ENCODE results near the gene SH3YL1. TPM values are rescaled to one million over a fixed set of nuclear protein-coding genes. Genes with fewer than 3 reads are reported as not detected.

SH3YL1 gene
- total RNA-seq, 1 experiment from 2014 or later = 33.0 TPM

DNA sequence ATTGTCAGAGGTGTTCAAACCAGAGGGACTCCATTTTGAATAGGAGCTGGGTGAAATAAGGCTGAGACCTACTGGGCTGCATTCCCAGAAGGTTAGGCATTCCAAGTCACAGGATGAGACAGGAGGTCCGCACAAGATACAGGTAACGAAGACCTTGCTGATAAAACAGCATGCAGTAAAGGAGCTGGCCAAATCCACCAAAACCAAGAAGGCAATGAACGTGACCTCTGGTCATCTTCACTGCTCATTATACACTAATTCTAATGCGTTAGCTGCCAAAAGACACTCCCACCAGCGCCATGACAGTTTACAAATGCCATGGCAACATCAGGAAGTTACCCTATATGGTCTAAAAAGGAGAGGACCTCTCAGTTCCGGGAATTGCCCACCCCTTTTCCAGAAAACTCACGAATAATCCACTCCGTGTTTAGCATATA is 10.6 kb downstream of the SH3YL1 start:
- no peak for DNase-seq (ENCODE audit: low spot score)
- H3K9me3 ChIP-seq (ENCODE audit: low read depth, low read length, poor library complexity, severe bottlenecking) = peaks cover 13% of the 10 kb centered on the region
- TF ChIP-seq, protein P1, sequence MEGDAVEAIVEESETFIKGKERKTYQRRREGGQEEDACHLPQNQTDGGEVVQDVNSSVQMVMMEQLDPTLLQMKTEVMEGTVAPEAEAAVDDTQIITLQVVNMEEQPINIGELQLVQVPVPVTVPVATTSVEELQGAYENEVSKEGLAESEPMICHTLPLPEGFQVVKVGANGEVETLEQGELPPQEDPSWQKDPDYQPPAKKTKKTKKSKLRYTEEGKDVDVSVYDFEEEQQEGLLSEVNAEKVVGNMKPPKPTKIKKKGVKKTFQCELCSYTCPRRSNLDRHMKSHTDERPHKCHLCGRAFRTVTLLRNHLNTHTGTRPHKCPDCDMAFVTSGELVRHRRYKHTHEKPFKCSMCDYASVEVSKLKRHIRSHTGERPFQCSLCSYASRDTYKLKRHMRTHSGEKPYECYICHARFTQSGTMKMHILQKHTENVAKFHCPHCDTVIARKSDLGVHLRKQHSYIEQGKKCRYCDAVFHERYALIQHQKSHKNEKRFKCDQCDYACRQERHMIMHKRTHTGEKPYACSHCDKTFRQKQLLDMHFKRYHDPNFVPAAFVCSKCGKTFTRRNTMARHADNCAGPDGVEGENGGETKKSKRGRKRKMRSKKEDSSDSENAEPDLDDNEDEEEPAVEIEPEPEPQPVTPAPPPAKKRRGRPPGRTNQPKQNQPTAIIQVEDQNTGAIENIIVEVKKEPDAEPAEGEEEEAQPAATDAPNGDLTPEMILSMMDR (conservative IDR thresholded peaks at IDR 0.05; ENCODE audit: low read depth, low read length) = no peak
- TF ChIP-seq EZH2 (IDR thresholded peaks at IDR 0.05; ENCODE audit: borderline replicate concordance, low read depth, low read length, poor library complexity, severe bottlenecking) = no peak
- no peaks in the 10 kb centered on the region for H3K27me3 ChIP-seq (replicated peaks; ENCODE audit: insufficient read depth, low read depth, low read length, poor library complexity)
- H3K27ac ChIP-seq (ENCODE audit: low read depth, low read length, poor library complexity, severe bottlenecking) = no peak overlapping the region
- peaks cover 3% of the 10 kb centered on the region for H3K4me1 ChIP-seq (ENCODE audit: insufficient read depth, low read length, poor library complexity, severe bottlenecking)
- H3K36me3 ChIP-seq (ENCODE audit: insufficient read depth, low read length, poor library complexity, severe bottlenecking) = no peaks in the 10 kb centered on the region
- ChIA-PET CTCF (no interaction called here), POLR2A (ENCODE audit: low non-redundant PET) (no interaction called here)
- intact Hi-C loops (cut with micrococcal nuclease; ENCODE audit: unreplicated experiment) = no loop called here
- BruUV-seq (replicated peaks) = no TSS peak
- no peak overlapping the region for H3K4me3 ChIP-seq (ENCODE audit: low read depth, low read length, poor library complexity, severe bottlenecking)

DNA sequence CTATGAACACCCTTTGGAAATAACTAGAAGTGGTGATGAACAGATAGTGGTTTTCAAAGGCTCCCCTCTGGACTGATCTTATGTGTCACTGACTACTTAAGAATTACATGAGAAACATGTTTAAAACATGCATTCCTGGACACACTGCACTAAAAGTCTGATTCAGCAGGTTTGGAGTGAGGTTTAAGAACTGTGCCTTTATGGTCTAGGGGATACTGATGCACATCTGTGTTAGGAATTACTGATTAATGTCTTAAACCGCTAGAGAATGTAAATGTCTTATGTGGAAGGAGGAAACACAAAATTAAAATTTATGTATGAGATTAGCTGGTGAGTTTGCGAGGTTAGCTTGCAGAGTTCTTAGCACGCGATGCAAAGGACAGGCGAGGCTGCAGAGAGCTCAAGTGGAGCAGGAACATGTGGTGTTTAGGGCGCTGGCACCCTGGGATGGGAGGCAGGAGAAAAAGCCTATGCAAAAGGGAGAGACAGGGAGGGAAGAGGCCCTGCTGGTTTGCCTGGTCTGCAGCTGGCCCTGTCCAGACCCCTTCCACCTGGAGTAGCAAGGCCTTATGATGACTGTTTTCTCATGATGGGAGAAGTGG is 11.7 kb downstream of the SH3YL1 start:
- Histone ChIP-seq H3K9me3 (ENCODE audit: low read depth, low read length, poor library complexity, severe bottlenecking) (peaks cover 2% of the 10 kb centered on the region), H3K36me3 (ENCODE audit: insufficient read depth, low read length, poor library complexity, severe bottlenecking) (no peaks in the 10 kb centered on the region), H3K27ac (ENCODE audit: low read depth, low read length, poor library complexity, severe bottlenecking) (no peak overlapping the region), H3K4me1 (ENCODE audit: insufficient read depth, low read length, poor library complexity, severe bottlenecking) (peaks cover 3% of the 10 kb centered on the region), H3K4me3 (ENCODE audit: low read depth, low read length, poor library complexity, severe bottlenecking) (no peak overlapping the region), H3K27me3 (replicated peaks; ENCODE audit: insufficient read depth, low read depth, low read length, poor library complexity) (no peaks in the 10 kb centered on the region)
- no peak for DNase-seq (ENCODE audit: low spot score)
- ChIA-PET CTCF (no interaction called here), POLR2A (ENCODE audit: low non-redundant PET) (no interaction called here)
- intact Hi-C loops (cut with micrococcal nuclease; ENCODE audit: unreplicated experiment) = no loop called here
- no TSS peak for BruUV-seq (replicated peaks)
- TF ChIP-seq, protein P1 (conservative IDR thresholded peaks at IDR 0.05; ENCODE audit: low read depth, low read length) = no peak
- TF ChIP-seq EZH2 (IDR thresholded peaks at IDR 0.05; ENCODE audit: borderline replicate concordance, low read depth, low read length, poor library complexity, severe bottlenecking) = no peak

DNA sequence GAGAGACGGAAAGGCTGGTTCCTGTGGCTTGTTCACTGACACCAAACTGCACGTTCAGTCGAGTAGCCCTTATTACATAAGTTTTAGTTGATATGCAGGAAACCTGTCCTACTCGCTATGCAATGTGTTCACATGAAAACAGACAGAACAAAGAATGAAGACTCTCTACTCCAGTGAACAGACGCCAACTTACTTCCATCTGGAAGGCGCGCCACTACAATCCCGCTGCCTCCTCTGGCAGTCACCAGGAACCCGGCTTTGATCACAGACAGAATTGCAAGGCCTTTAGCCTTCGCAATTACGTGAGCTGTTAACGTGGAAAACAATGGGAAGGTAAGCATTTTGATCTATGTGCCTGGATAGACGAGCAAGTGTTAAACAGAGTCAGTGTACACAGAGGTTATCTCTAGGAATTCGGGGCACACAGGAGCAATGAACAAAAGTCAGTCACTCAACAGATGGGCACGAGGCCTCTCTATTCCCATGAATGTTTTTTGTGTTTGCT is 14.2 kb downstream of the SH3YL1 start:
- intact Hi-C loops (cut with micrococcal nuclease; ENCODE audit: unreplicated experiment) = loop anchor here (5.0 kb wide), 1 partner anchor 43 kb away; no protein-coding TSS in a partner anchor

More for the DNA sequence above, 14.2 kb downstream of the SH3YL1 start:
- Histone ChIP-seq H3K27ac (ENCODE audit: low read depth, low read length, poor library complexity, severe bottlenecking) (no peak overlapping the region), H3K4me1 (ENCODE audit: insufficient read depth, low read length, poor library complexity, severe bottlenecking) (peaks cover 3% of the 10 kb centered on the region), H3K36me3 (ENCODE audit: insufficient read depth, low read length, poor library complexity, severe bottlenecking) (no peaks in the 10 kb centered on the region), H3K27me3 (replicated peaks; ENCODE audit: insufficient read depth, low read depth, low read length, poor library complexity) (no peaks in the 10 kb centered on the region), H3K9me3 (ENCODE audit: low read depth, low read length, poor library complexity, severe bottlenecking) (no peaks in the 10 kb centered on the region), H3K4me3 (ENCODE audit: low read depth, low read length, poor library complexity, severe bottlenecking) (no peak overlapping the region)
- ChIA-PET POLR2A (ENCODE audit: low non-redundant PET) (no interaction called here), CTCF (no interaction called here)
- DNase-seq (ENCODE audit: low spot score) = no peak
- BruUV-seq (replicated peaks) = no TSS peak
- TF ChIP-seq, protein P1 (conservative IDR thresholded peaks at IDR 0.05; ENCODE audit: low read depth, low read length) = no peak

All from A673 (cell line).